ENCODE data around the gene DHDDS. TPM values are rescaled to one million over a fixed set of nuclear protein-coding genes. Genes with fewer than 3 reads are reported as not detected.
A peak's percentile ranks its signal among the peaks of the same experiment; 100 is the strongest.

Gene DHDDS
- total and polyA plus RNA-seq, 4 donors, result 22.6 to 57.4 (median 32.8) TPM

DNA sequence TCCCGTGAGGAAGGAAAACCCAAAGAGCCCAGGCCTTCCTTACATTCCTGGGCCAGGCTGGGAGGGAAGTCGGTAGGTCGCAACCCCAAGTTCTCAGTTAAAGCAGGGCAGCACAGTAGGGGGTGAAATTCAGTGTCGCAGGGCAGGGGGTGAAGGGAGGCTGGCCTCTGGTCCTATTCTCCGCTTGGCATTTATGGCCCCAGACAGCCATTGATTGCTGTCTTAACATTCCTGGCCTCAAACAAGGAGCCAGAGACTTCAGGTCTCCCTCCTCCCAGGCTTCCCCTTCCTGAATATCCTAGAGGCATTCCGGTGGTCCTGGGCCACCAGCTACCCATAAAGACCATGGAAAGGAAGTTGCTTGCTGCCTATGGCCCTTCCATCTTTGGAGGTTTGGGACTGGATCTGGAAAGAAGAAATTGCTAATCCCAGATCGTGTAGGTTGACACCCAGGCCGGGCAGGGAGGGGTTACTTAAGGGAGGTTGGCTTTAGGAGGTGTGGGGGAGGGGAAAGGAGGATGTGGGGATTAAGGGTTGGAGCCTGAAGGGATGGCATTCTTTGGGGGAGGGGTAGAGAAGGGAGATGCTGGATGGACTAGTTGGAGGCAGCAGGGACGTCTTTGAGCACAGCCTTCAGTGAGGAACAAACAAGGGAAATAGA, 19.8 kb upstream of the DHDDS start:
- Histone ChIP-seq H3K9ac (ENCODE audit: insufficient read depth in 1 of 2, low read length in 2 of 2) (no peak overlapping the region), H3K4me1 (ENCODE audit: control insufficient read depth in 5 of 5, insufficient read depth in 5 of 5, low read length in 5 of 5) (no peaks in the 10 kb centered on the region), H3K36me3 (ENCODE audit: control insufficient read depth in 4 of 4, insufficient read depth in 4 of 4, low read length in 4 of 4) (no peaks in the 10 kb centered on the region), H3K9me3 (ENCODE audit: control insufficient read depth in 4 of 4, insufficient read depth in 3 of 4, low read length in 3 of 4) (peaks cover 0 to 3% (median 0%) of the 10 kb centered on the region in 4 donors), H3K27me3 (ENCODE audit: control insufficient read depth in 3 of 3, insufficient read depth in 3 of 3, low read length in 2 of 3) (peaks cover 8 to 55% (median 50%) of the 10 kb centered on the region in 3 donors), H3K27ac (ENCODE audit: low read depth in 1 of 2, low read length in 1 of 2) (no peak overlapping the region), H3K4me3 (no peak overlapping the region)
- WGBS, 2 donors, result 16 to 23% methylated on average over 9 of the region's 9 CpGs
- no peak for TF ChIP-seq CTCF (IDR thresholded peaks at IDR 0.05; ENCODE audit: control extremely low read depth, extremely low read depth)
- DNase-seq (no peak), ATAC-seq (ENCODE audit: insufficient read depth, low FRiP score) (no peak)

GRCh38 chr1:26413031-26413430, 19.1 kb upstream of the DHDDS start:
- Histone ChIP-seq H3K36me3 (ENCODE audit: control insufficient read depth in 4 of 4, insufficient read depth in 4 of 4, low read length in 4 of 4) (no peaks in the 10 kb centered on the region), H3K4me3 (no peak overlapping the region), H3K9ac (ENCODE audit: insufficient read depth in 1 of 2, low read length in 2 of 2) (no peak overlapping the region), H3K27me3 (ENCODE audit: control insufficient read depth in 3 of 3, insufficient read depth in 3 of 3, low read length in 2 of 3) (peaks cover 8 to 55% (median 50%) of the 10 kb centered on the region in 3 donors), H3K27ac (ENCODE audit: low read depth in 1 of 2, low read length in 1 of 2) (no peak overlapping the region), H3K9me3 (ENCODE audit: control insufficient read depth in 4 of 4, insufficient read depth in 3 of 4, low read length in 3 of 4) (peaks cover 0 to 3% (median 0%) of the 10 kb centered on the region in 4 donors), H3K4me1 (ENCODE audit: control insufficient read depth in 5 of 5, insufficient read depth in 5 of 5, low read length in 5 of 5) (no peaks in the 10 kb centered on the region)
- WGBS, 2 donors, result 9 to 27% methylated on average over 1 of the region's 1 CpG
- DNase-seq, result no peak
- TF ChIP-seq CTCF (IDR thresholded peaks at IDR 0.05; ENCODE audit: control extremely low read depth, extremely low read depth), result no peak
- no peak for ATAC-seq (ENCODE audit: insufficient read depth, low FRiP score)

GRCh38 chr1:26417111-26417759, 14.9 kb upstream of the DHDDS start:
- Histone ChIP-seq H3K4me3 (no peak overlapping the region), H3K9ac (ENCODE audit: insufficient read depth in 1 of 2, low read length in 2 of 2) (no peak overlapping the region), H3K36me3 (ENCODE audit: control insufficient read depth in 4 of 4, insufficient read depth in 4 of 4, low read length in 4 of 4) (no peaks in the 10 kb centered on the region), H3K4me1 (ENCODE audit: control insufficient read depth in 5 of 5, insufficient read depth in 5 of 5, low read length in 5 of 5) (no peaks in the 10 kb centered on the region), H3K27ac (ENCODE audit: low read depth in 1 of 2, low read length in 1 of 2) (no peak overlapping the region), H3K9me3 (ENCODE audit: control insufficient read depth in 4 of 4, insufficient read depth in 3 of 4, low read length in 3 of 4) (no peaks in the 10 kb centered on the region), H3K27me3 (ENCODE audit: control insufficient read depth in 3 of 3, insufficient read depth in 3 of 3, low read length in 2 of 3) (peaks cover 0 to 27% (median 25%) of the 10 kb centered on the region in 3 donors)
- DNase-seq, result peak; percentile 50 to 78 (median 65)
- ATAC-seq (ENCODE audit: insufficient read depth, low FRiP score), result peak; percentile 85
- WGBS, 2 donors, result 23 to 29% methylated on average over 9 of the region's 9 CpGs
- TF ChIP-seq CTCF (IDR thresholded peaks at IDR 0.05; ENCODE audit: control extremely low read depth, extremely low read depth), result peak; percentile 64
